Loucy (cell line): ENCODE measurements around the gene CD248.

Experiments
- EZH2phosphoT487 ChIP-seq: fragments of 200-600 bp; IDR thresholded peaks from 2 replicates; pipeline ENCODE4 v1.6.1; 2018; ENCODE audit warnings: antibody characterized with exemption, mild to moderate bottlenecking, moderate library complexity, borderline replicate concordance
- TF ChIP-seq, protein P1 (sequence below): fragments of 200-600 bp; sonication (generic); conservative IDR thresholded peaks from 2 replicates; pipeline ENCODE4 v1.5.1; 2014; ENCODE audit warnings: mild to moderate bottlenecking, antibody characterized with exemption, low read length

DNA sequence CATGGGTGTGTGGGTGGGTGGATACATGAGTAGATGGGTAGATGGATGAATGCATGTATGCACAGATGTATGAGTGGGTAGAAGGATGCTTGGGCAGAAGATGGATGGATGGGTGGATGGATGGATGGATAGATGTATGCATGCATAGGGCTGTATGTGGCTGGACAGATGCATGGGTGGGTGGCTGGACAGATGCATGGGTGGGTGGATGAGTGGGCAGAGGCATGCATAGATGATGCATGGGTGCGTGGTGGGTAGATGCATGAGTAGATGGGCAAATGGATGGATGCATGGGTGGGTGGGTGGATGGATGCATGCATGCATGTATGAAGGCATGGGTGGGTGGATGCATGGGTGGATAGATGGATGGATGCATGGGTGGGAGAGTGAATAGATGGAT lies 6.8 kb upstream of the CD248 start:
- TF ChIP-seq, protein P1, sequence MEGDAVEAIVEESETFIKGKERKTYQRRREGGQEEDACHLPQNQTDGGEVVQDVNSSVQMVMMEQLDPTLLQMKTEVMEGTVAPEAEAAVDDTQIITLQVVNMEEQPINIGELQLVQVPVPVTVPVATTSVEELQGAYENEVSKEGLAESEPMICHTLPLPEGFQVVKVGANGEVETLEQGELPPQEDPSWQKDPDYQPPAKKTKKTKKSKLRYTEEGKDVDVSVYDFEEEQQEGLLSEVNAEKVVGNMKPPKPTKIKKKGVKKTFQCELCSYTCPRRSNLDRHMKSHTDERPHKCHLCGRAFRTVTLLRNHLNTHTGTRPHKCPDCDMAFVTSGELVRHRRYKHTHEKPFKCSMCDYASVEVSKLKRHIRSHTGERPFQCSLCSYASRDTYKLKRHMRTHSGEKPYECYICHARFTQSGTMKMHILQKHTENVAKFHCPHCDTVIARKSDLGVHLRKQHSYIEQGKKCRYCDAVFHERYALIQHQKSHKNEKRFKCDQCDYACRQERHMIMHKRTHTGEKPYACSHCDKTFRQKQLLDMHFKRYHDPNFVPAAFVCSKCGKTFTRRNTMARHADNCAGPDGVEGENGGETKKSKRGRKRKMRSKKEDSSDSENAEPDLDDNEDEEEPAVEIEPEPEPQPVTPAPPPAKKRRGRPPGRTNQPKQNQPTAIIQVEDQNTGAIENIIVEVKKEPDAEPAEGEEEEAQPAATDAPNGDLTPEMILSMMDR = no peak
- no peak for TF ChIP-seq EZH2phosphoT487
